Spleen (tissue), 11 donors: ENCODE measurements around the gene SCARB1. TPM values are rescaled to one million over a fixed set of nuclear protein-coding genes. Genes with fewer than 3 reads are reported as not detected.

Experiments used
- DNase-seq: peaks from one replicate; pipeline ENCODE4 v3.0.0-alpha.2; 2020
- H3K27ac ChIP-seq, 8 donors: fragments of 200-600 bp; sonication (generic) in 7 of 8; 1 replicate in 4 of 8; 2 replicates in 4 of 8; pipeline versions ENCODE4 v1.5.0 to v1.8.0; 2016 to 2021; ENCODE audit warnings: inconsistent platforms in 4 of 8, mild to moderate bottlenecking in 4 of 8, moderate library complexity in 1 of 8
- H3K27me3 ChIP-seq, 7 donors: fragments of 200-600 bp; sonication (generic) in 6 of 7; replicated peaks in 1 of 7; 1 replicate in 4 of 7; 2 replicates in 3 of 7; pipeline versions ENCODE4 v1.5.0 to v1.8.0; 2016 to 2021; ENCODE audit warnings: inconsistent platforms in 3 of 7, mild to moderate bottlenecking in 1 of 7
- H3K36me3 ChIP-seq, 6 donors: fragments of 200-600 bp; sonication (generic) in 5 of 6; 1 replicate in 4 of 6; 2 replicates in 2 of 6; pipeline versions ENCODE4 v1.5.0 to v1.8.0; 2016 to 2021; ENCODE audit warnings: inconsistent platforms in 2 of 6
- H3K4me1 ChIP-seq, 6 donors: fragments of 200-600 bp; sonication (generic) in 5 of 6; 1 replicate in 3 of 6; 2 replicates in 3 of 6; pipeline versions ENCODE4 v1.5.0 to v1.8.0; 2016 to 2021; ENCODE audit warnings: inconsistent platforms in 3 of 6
- H3K4me3 ChIP-seq, 8 donors: fragments of 200-600 bp; sonication (generic) in 7 of 8; 1 replicate in 4 of 8; 2 replicates in 4 of 8; pipeline versions ENCODE4 v1.5.0 to v1.8.0; 2016 to 2021; ENCODE audit warnings: inconsistent platforms in 4 of 8, mild to moderate bottlenecking in 4 of 8, moderate library complexity in 2 of 8
- H3K9me3 ChIP-seq, 8 donors: fragments of 200-600 bp; sonication (generic) in 7 of 8; 1 replicate in 4 of 8; 2 replicates in 4 of 8; pipeline versions ENCODE4 v1.5.0 to v1.8.0; 2016 to 2021; ENCODE audit warnings: inconsistent platforms in 4 of 8
- POLR2A ChIP-seq, 3 donors: fragments of 450-650 bp; IDR thresholded peaks; one replicate each; pipeline ENCODE4 v1.5.1; 2017; ENCODE audit warnings: antibody characterized with exemption in 3 of 3, mild to moderate bottlenecking in 1 of 3
- POLR2AphosphoS5 ChIP-seq, 3 donors: sonication (generic); formaldehyde crosslinking; IDR thresholded peaks; one replicate each; pipeline ENCODE4 v1.5.1; 2017; ENCODE audit warnings: antibody characterized with exemption in 3 of 3
- whole genome bisulfite sequencing, 5 donors: extraction: QIAGEN DNeasy Blood & Tissue Kit in 3 of 5; methylation state at CpG; one replicate each; pipeline versions ENCODE4 v1.1.5 to v1.1.7; 2013 to 2018; 5-methylcytosine and 5-hydroxymethylcytosine counted together
- intact Hi-C: fragments of 100-400 bp; cut with DNase I; formaldehyde crosslinking; loops from one replicate; pipeline ENCODE4 v1.15.0; 2023; ENCODE audit warnings: low total_unique reads
- polyA plus RNA-seq, 3 donors: library from polyadenylated mRNA; stranded (reverse); fragments of 200-250 nt; gene quantifications; one replicate each; pipeline ENCODE4 v1.2.1, GENCODE V29; 2013
- total RNA-seq, 7 donors: library from RNA; depleted of rRNA in 3 of 7; stranded (reverse); fragments of >200 nt in 3 of 7; fragmentation: NEBNext Ultra II Directional in 4 of 7; extraction: Animal tissue kit (Norgen Biotek cat#: 25700) in 4 of 7; gene quantifications; one replicate each; pipeline versions ENCODE4 v1.1.0 to v1.2.1, GENCODE V29; 2016 to 2021
- TF ChIP-seq, protein P1 (sequence below), 11 experiments: fragments of 200-600 bp in 7 of 11; fragments of 450-650 bp in 4 of 11; sonication (generic) in 4 of 11; IDR thresholded peaks in 8 of 11; conservative IDR thresholded peaks in 3 of 11; 1 replicate in 7 of 11; 2 replicates in 4 of 11; pipeline versions ENCODE4 v1.4.0 to v1.8.0; 2016 to 2021; ENCODE audit warnings: antibody characterized with exemption in 11 of 11, inconsistent platforms in 4 of 11, mild to moderate bottlenecking in 1 of 11
- donor health status: healthy with polysubstance abuse.
- donor health status: DM: no; HTN: no; CAD: no; lungs with moderate emphysema.
- donor health status: DM: no; HTN: no; CAD: no.
- donor health status: Bipolar disorder and iron deficiency.
- donor health status: healthy.
- donor health status: DM: no; HTN: no; CAD: no.
- donor health status: DM: yes; HTN: yes; CAD: no.

SCARB1 gene
- total and polyA plus RNA-seq, 10 donors, result 11.9 to 59.3 (median 24.3) TPM

DNA sequence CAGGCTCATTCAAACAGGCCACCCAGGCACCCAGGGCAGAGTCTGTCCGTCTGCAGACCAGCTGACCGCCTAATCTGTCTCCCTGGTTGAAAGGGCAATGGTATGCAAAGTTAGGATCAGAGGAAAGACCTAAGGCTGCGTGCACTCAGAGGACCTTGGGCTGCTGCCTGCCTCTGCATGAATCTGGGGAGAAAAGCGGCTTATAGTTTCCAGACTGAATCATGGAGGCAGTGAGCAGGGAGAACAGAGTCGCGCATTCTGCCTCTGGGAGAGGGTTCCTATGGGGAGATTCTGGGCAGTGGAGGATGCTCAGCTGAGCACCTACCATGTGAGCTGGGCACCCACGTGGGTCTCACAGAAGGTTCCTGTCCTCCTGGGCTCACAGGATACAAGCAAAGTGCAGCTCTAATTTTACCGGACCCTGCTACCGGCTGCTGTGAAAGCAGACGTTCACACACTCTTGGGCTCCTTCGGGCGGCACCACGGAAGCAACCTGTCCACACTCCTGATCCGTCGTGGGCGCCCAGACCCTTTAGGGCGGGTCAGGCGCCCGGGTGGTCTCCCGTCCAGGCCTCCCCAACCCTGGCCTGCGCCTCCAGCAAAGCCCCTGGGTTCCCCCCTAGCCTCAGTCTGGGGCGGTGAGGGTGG, 772 bp downstream of the SCARB1 start:
- no peaks in the 10 kb centered on the region for H3K9me3 ChIP-seq
- H3K4me1 ChIP-seq, result peaks cover 7 to 46% (median 28%) of the 10 kb centered on the region in 6 donors
- DNase-seq, result peak; percentile 84

DNA sequence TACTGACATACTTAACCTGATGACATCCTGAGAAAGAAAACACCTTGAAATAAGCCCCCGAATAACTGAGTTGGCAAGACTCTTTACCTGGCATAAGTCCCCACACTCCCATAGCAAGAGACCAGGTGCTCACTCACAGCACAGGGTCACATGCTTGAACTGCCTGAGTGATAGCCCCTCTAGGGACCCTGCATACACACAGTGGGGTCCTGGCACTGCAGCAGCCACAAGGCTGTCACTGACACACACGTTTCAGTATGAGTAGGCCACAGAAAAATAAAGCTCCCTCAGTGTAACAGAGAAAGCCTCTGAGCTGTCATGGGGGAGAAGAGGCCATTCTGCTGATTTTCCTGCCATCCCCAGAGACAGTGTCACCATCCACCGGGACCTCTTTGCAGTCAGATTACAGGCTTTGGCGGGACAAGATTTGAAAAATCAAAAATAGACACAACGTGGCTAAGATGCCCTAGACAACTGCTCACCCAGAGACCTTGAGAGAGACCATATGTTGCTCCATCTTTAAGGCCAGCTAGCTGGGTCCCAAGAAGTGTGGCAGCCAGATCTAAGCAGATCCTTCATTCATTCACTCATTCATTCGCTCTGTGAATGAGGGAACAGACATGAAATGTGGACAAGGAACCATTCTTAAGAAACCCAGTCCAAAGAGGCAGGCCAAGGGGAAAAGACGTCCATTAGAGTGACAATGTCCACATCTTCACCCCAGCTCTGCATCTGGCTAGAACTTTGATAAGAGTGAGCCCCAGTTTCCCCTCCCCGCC, 1.6 kb downstream of the SCARB1 start:
- DNase-seq, result no peak
- Histone ChIP-seq H3K36me3 (no peaks in the 10 kb centered on the region), H3K27ac (no peak overlapping the region), H3K9me3 (no peaks in the 10 kb centered on the region), H3K4me1 (peaks cover 7 to 43% (median 28%) of the 10 kb centered on the region in 6 donors), H3K27me3 (peaks cover 0 to 6% (median 0%) of the 10 kb centered on the region in 7 donors), H3K4me3 (peak overlapping the region in 2 of 8 donors; percentile 88 to 97)
- intact Hi-C loops, result no loop called here
- TF ChIP-seq POLR2A (IDR thresholded peaks at IDR 0.05), result no peak
- TF ChIP-seq, protein P1, sequence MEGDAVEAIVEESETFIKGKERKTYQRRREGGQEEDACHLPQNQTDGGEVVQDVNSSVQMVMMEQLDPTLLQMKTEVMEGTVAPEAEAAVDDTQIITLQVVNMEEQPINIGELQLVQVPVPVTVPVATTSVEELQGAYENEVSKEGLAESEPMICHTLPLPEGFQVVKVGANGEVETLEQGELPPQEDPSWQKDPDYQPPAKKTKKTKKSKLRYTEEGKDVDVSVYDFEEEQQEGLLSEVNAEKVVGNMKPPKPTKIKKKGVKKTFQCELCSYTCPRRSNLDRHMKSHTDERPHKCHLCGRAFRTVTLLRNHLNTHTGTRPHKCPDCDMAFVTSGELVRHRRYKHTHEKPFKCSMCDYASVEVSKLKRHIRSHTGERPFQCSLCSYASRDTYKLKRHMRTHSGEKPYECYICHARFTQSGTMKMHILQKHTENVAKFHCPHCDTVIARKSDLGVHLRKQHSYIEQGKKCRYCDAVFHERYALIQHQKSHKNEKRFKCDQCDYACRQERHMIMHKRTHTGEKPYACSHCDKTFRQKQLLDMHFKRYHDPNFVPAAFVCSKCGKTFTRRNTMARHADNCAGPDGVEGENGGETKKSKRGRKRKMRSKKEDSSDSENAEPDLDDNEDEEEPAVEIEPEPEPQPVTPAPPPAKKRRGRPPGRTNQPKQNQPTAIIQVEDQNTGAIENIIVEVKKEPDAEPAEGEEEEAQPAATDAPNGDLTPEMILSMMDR (IDR thresholded peaks at IDR 0.05 in 8 of 11, conservative IDR thresholded peaks at IDR 0.05 in 3 of 11), result no peak
- TF ChIP-seq POLR2AphosphoS5 (IDR thresholded peaks at IDR 0.05), result no peak
- WGBS, 5 donors, result 63 to 79% (median 75%) methylated on average over 8 of the region's 8 CpGs

More for the DNA sequence above, 772 bp downstream of the SCARB1 start:
- H3K4me3 ChIP-seq, result peak overlapping the region; percentile 65 to 97 (median 84)
- 16 to 43% (median 20%) methylated on average over 7 to 22 of the region's 22 CpGs for WGBS, 5 donors
- TF ChIP-seq, protein P1 (IDR thresholded peaks at IDR 0.05 in 8 of 11, conservative IDR thresholded peaks at IDR 0.05 in 3 of 11), result no peak
- TF ChIP-seq POLR2AphosphoS5 (IDR thresholded peaks at IDR 0.05), result peak in 1 of 3 donors; percentile 7
- no peak for TF ChIP-seq POLR2A (IDR thresholded peaks at IDR 0.05)
- H3K27ac ChIP-seq, result peak overlapping the region in 5 of 8 donors; percentile 47 to 82 (median 75)
- H3K27me3 ChIP-seq, result peaks cover 0 to 6% (median 0%) of the 10 kb centered on the region in 7 donors
- no peaks in the 10 kb centered on the region for H3K36me3 ChIP-seq
- intact Hi-C loops, result no loop called here

DNA sequence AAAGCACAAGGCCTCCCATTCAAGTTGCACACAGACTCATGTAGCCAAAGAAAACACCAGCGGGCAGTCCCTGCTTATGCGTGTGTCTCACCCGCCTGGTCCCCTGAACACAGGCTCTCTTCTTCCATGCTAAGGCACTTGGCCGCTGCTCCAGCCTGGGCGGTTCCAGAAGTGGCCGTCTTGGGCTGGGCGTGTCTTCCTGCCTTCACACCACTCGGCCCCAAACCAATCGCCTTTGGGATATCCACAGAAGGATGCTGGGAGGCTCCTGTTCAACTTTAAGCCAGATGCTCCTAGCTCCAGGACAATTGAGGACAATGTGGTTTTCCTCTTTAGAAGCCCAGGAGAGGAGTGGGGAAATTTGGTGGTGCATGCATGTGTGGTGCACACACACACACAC, 2.2 kb downstream of the SCARB1 start:
- intact Hi-C loops, result no loop called here
- no peak for DNase-seq
- no peak overlapping the region for H3K27ac ChIP-seq
- H3K4me3 ChIP-seq, result no peak overlapping the region
- H3K9me3 ChIP-seq, result no peaks in the 10 kb centered on the region
- H3K4me1 ChIP-seq, result peaks cover 8 to 46% (median 27%) of the 10 kb centered on the region in 6 donors
- no peaks in the 10 kb centered on the region for H3K36me3 ChIP-seq
- no peak for TF ChIP-seq POLR2A (IDR thresholded peaks at IDR 0.05)
- TF ChIP-seq POLR2AphosphoS5 (IDR thresholded peaks at IDR 0.05), result no peak
- WGBS, 5 donors, result 59 to 72% (median 62%) methylated on average over 9 of the region's 9 CpGs
- H3K27me3 ChIP-seq, result peaks cover 0 to 6% (median 0%) of the 10 kb centered on the region in 7 donors

DNA sequence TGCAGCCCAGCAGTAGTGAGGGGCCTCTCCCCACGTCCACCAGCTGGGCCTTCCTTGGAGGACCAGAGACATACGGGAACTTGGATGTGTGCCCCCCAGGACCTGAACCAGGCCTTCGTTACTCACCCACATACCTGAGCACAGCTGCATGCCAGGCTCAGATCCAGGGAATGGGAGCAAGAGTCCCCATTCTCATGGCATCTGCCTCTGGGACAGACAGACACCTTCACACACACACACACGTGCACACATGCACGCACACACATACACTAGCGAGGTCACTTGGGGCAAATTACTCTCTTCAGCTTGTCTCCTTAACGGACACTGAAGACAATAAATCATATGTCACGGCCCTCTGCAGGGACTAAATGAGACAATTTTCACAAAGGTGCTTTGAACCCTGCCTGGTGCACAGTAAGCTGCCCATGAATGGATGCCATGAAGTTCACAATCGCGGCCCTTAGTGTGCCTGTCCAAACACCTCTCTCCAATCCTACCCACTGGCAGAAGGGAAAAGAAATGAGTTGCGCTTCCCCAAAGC, 5.7 kb downstream of the SCARB1 start:
- Histone ChIP-seq H3K4me3 (no peak overlapping the region), H3K27ac (no peak overlapping the region), H3K4me1 (peaks cover 10 to 56% (median 41%) of the 10 kb centered on the region in 6 donors), H3K9me3 (no peaks in the 10 kb centered on the region), H3K36me3 (no peaks in the 10 kb centered on the region), H3K27me3 (peaks cover 0 to 3% (median 0%) of the 10 kb centered on the region in 7 donors)
- intact Hi-C loops, result no loop called here
- 83 to 95% (median 90%) methylated on average over 10 to 11 of the region's 11 CpGs for WGBS, 5 donors
- no peak for DNase-seq
- no peak for TF ChIP-seq POLR2AphosphoS5 (IDR thresholded peaks at IDR 0.05)
- TF ChIP-seq, protein P1 (IDR thresholded peaks at IDR 0.05 in 8 of 11, conservative IDR thresholded peaks at IDR 0.05 in 3 of 11), result no peak
- no peak for TF ChIP-seq POLR2A (IDR thresholded peaks at IDR 0.05)
